SK-MEL-5 (cell line): Measurements from ENCODE around the gene CEMP1. TPM values are rescaled to one million over a fixed set of nuclear protein-coding genes. Genes with fewer than 3 reads are reported as not detected.
A peak's percentile ranks its signal among the peaks of the same experiment; 100 is the strongest.

ENCODE experiments used
- DNase-seq: peaks from one replicate; pipeline ENCODE4 v3.0.0-alpha.2; 2016; ENCODE audit warnings: low read depth, low spot score
- in situ Hi-C: cut with HindIII; loops from 2 replicates; pipeline ENCODE4 v1.10.0; 2016; ENCODE audit warnings: low sequenced_read_pairs, high pct_unique_total_duplicates, low pct_unique_long_range_greater_than_20kb
- total RNA-seq: library from RNA; depleted of rRNA; stranded (reverse); fragments of >200 nt; shearing (Covaris generic); gene quantifications from 2 replicates; pipeline ENCODE4 v1.2.3, GENCODE V29; 2014

Gene CEMP1
- total RNA-seq, 1 experiment from 2014 or later, result not detected

GRCh38 chr16:2497116-2497630 is 34.0 kb downstream of the CEMP1 start:
- DNase-seq, result no peak
- in situ Hi-C loops, result no loop called here

- in situ Hi-C loops, result no loop called here
Measured at GRCh38 chr16:2496223-2497115, 34.7 kb downstream of the CEMP1 start.

GRCh38 chr16:2495041-2495440 is 36.2 kb downstream of the CEMP1 start:
- no peak for DNase-seq
- in situ Hi-C loops, result no loop called here

More at GRCh38 chr16:2496223-2497115, 34.7 kb downstream of the CEMP1 start:
- no peak for DNase-seq

- in situ Hi-C loops, result no loop called here
- no peak for DNase-seq
Measured at GRCh38 chr16:2494616-2495015, 36.6 kb downstream of the CEMP1 start.

- in situ Hi-C loops, result no loop called here
Measured at GRCh38 chr16:2493605-2494004, 37.6 kb downstream of the CEMP1 start.

GRCh38 chr16:2492292-2492691 is 38.9 kb downstream of the CEMP1 start:
- in situ Hi-C loops, result no loop called here
- DNase-seq, result no peak

More at GRCh38 chr16:2493605-2494004, 37.6 kb downstream of the CEMP1 start:
- DNase-seq, result no peak

GRCh38 chr16:2490190-2491105 is 40.8 kb downstream of the CEMP1 start:
- no peak for DNase-seq
- in situ Hi-C loops, result no loop called here

- in situ Hi-C loops, result no loop called here
- no peak for DNase-seq
Measured at GRCh38 chr16:2489581-2489980, 41.6 kb downstream of the CEMP1 start.

- in situ Hi-C loops, result no loop called here
- no peak for DNase-seq
Measured at GRCh38 chr16:2487903-2488531, 43.2 kb downstream of the CEMP1 start.

GRCh38 chr16:2487517-2487842 is 43.7 kb downstream of the CEMP1 start:
- in situ Hi-C loops, result no loop called here

GRCh38 chr16:2486645-2487516 is 44.3 kb downstream of the CEMP1 start:
- in situ Hi-C loops, result no loop called here
- peak; percentile 26 for DNase-seq

More at GRCh38 chr16:2487517-2487842, 43.7 kb downstream of the CEMP1 start:
- DNase-seq, result no peak

GRCh38 chr16:2485811-2486507 is 45.2 kb downstream of the CEMP1 start:
- in situ Hi-C loops, result no loop called here

GRCh38 chr16:2484898-2485508 is 46.2 kb downstream of the CEMP1 start:
- in situ Hi-C loops, result no loop called here
- DNase-seq, result no peak

More at GRCh38 chr16:2485811-2486507, 45.2 kb downstream of the CEMP1 start:
- no peak for DNase-seq

GRCh38 chr16:2483939-2484897 is 47.0 kb downstream of the CEMP1 start:
- in situ Hi-C loops, result no loop called here
- DNase-seq, result no peak
